OCI-LY3 (cell line): ENCODE measurements around the gene SOCS1.

Experiments used
- CTCF ChIP-seq: fragments of 200-600, 300-600 bp; sonication (generic); IDR thresholded peaks from 2 replicates; pipeline ENCODE4 v1.5.1; 2014; ENCODE audit warnings: antibody characterized with exemption, low read length, low read depth
- EZH2phosphoT487 ChIP-seq: fragments of 200-600 bp; shearing (Covaris generic); IDR thresholded peaks from 2 replicates; pipeline ENCODE4 v1.6.1; 2018; ENCODE audit warnings: antibody characterized with exemption, mixed run types, low read depth

GRCh38 chr16:11303405-11304138, 47.6 kb upstream of the SOCS1 start:
- no peak for TF ChIP-seq CTCF
- TF ChIP-seq EZH2phosphoT487 = no peak
